B cell (primary cell): ENCODE measurements around the gene RBMX2. TPM values are rescaled to one million over a fixed set of nuclear protein-coding genes. Genes with fewer than 3 reads are reported as not detected.

Experiments
- ATAC-seq: fragments of 200-7000 bp; cut with Tn5 transposase; one replicate; pipeline ENCODE4 v1.10.0; 2021; ENCODE audit warnings: low read depth, mild to moderate bottlenecking, moderate number of reproducible peaks, moderate library complexity
- CTCF ChIA-PET: fragments of 350-600 bp; sonication (Branson Sonifier 250); formaldehyde crosslinking; loops from one replicate; lab custom pipeline; 2021; ENCODE audit warnings: antibody characterized with exemption, inconsistent platforms; lab: Charles Lee
- POLR2A ChIA-PET: fragments of 350-600 bp; sonication (Branson Sonifier 250); formaldehyde crosslinking; loops from one replicate; lab custom pipeline; 2021; ENCODE audit warnings: antibody characterized with exemption; lab: Charles Lee
- DNase-seq: peaks from one replicate; pipeline ENCODE4 v3.0.0; 2013
- H2AFZ ChIP-seq: 2 replicates; pipeline ENCODE4 v1.6.1; 2012; ENCODE audit warnings: mild to moderate bottlenecking, low read depth, low read length; ENCODE audit not compliant: insufficient read depth, poor library complexity, severe bottlenecking
- H3K27ac ChIP-seq, 2 donors: 1 replicate in 1 of 2; 2 replicates in 1 of 2; pipeline ENCODE4 v1.5.1; 2012 to 2013; ENCODE audit warnings: low read length in 2 of 2, mild to moderate bottlenecking in 2 of 2, moderate library complexity in 1 of 2
- H3K27me3 ChIP-seq, 4 experiments: fragments of 200-600 bp in 1 of 4; sonication (generic) in 1 of 4; replicated peaks in 1 of 4; 1 replicate in 2 of 4; 2 replicates in 2 of 4; pipeline versions ENCODE4 v1.6.1 to v1.7.0; 2013 to 2016; ENCODE audit warnings: low read length in 3 of 4, mild to moderate bottlenecking in 2 of 4, mixed read lengths in 1 of 4, moderate library complexity in 1 of 4; ENCODE audit not compliant: insufficient read depth in 4 of 4, control insufficient read depth in 3 of 4; ENCODE audit errors: control extremely low read depth in 1 of 4
- H3K36me3 ChIP-seq, 2 experiments: replicated peaks in 1 of 2; 1 replicate in 1 of 2; 2 replicates in 1 of 2; pipeline versions ENCODE4 v1.6.1 to v1.7.1; 2013; ENCODE audit warnings: low read length in 1 of 2; ENCODE audit not compliant: insufficient read depth in 2 of 2, control insufficient read depth in 1 of 2; ENCODE audit errors: control extremely low read depth in 1 of 2, extremely low read depth in 1 of 2
- H3K4me1 ChIP-seq, 2 donors: fragments of 200-600 bp in 1 of 2; sonication (generic) in 1 of 2; 1 replicate in 1 of 2; 2 replicates in 1 of 2; pipeline versions ENCODE4 v1.5.1 to v1.6.1; 2013 to 2017; ENCODE audit warnings: low read length in 2 of 2; ENCODE audit not compliant: control insufficient read depth in 2 of 2, insufficient read depth in 2 of 2
- H3K4me2 ChIP-seq: replicated peaks from 2 replicates; pipeline ENCODE3; 2012; ENCODE audit warnings: mild to moderate bottlenecking, low read depth, low read length; ENCODE audit not compliant: poor library complexity, severe bottlenecking
- H3K4me3 ChIP-seq, 5 experiments: fragments of 200-600 bp in 1 of 5; sonication (generic) in 1 of 5; 1 replicate in 3 of 5; 2 replicates in 2 of 5; pipeline versions ENCODE4 v1.5.1 to v1.7.0; 2011 to 2016; ENCODE audit warnings: low read length in 4 of 5, mild to moderate bottlenecking in 4 of 5, low read depth in 2 of 5, control low read depth in 1 of 5, moderate library complexity in 1 of 5; ENCODE audit not compliant: insufficient read depth in 1 of 5; ENCODE audit errors: control extremely low read depth in 1 of 5, extremely low read depth in 1 of 5
- H3K79me2 ChIP-seq: fragments of 200-600 bp; sonication (generic); one replicate; pipeline ENCODE4 v1.6.0; 2016; ENCODE audit warnings: low read length; ENCODE audit not compliant: control insufficient read depth, insufficient read depth
- H3K9ac ChIP-seq: fragments of 200-600 bp; sonication (generic); 2 replicates; pipeline ENCODE4 v1.6.1; 2017; ENCODE audit warnings: mild to moderate bottlenecking, low read length, moderate library complexity
- H3K9me3 ChIP-seq, 3 donors: one replicate each; pipeline versions ENCODE4 v1.6.1 to v1.7.1; 2013; ENCODE audit warnings: low read length in 2 of 3; ENCODE audit not compliant: control insufficient read depth in 2 of 3, insufficient read depth in 1 of 3; ENCODE audit errors: control extremely low read depth in 1 of 3
- H4K20me1 ChIP-seq: 2 replicates; pipeline ENCODE4 v1.6.0; 2012; ENCODE audit warnings: mild to moderate bottlenecking, low read length; ENCODE audit not compliant: insufficient read depth, control insufficient read depth, poor library complexity, severe bottlenecking
- H3K27ac Mint-ChIP-seq: one replicate; pipeline ENCODE4 v1.8.0; 2021; ENCODE audit warnings: mixed read lengths
- H3K27me3 Mint-ChIP-seq: one replicate; pipeline ENCODE4 v1.8.0; 2021; ENCODE audit warnings: mixed read lengths
- H3K4me1 Mint-ChIP-seq: one replicate; pipeline ENCODE4 v1.8.0; 2021; ENCODE audit warnings: mixed read lengths
- H3K4me3 Mint-ChIP-seq: one replicate; pipeline ENCODE4 v1.8.0; 2021; ENCODE audit warnings: mixed read lengths
- H3K9me3 Mint-ChIP-seq: one replicate; pipeline ENCODE4 v1.8.0; 2022; ENCODE audit warnings: mixed read lengths; ENCODE audit not compliant: insufficient read depth
- CTCF ChIP-seq: fragments of 200-600 bp; IDR thresholded peaks from one replicate; pipeline ENCODE4 v1.8.0; 2022; ENCODE audit warnings: antibody characterized with exemption, mild to moderate bottlenecking
- EZH2 ChIP-seq: IDR thresholded peaks from 2 replicates; pipeline ENCODE4 v1.6.1; 2012; ENCODE audit warnings: borderline replicate concordance, low read depth, mild to moderate bottlenecking, moderate library complexity, low read length; ENCODE audit not compliant: insufficient read depth, poor library complexity, severe bottlenecking
- WGBS: methylation state at CpG from one replicate; pipeline ENCODE4 v1.1.5; 2013; ENCODE audit warnings: missing lambda C conversion rate; ENCODE audit not compliant: insufficient coverage; 5-methylcytosine and 5-hydroxymethylcytosine counted together
- intact Hi-C: fragments of 100-400 bp; cut with micrococcal nuclease; formaldehyde crosslinking; loops from one replicate; pipeline ENCODE4 v1.10.0; 2022
- polyA plus RNA-seq: library from polyadenylated mRNA; depleted of rRNA; stranded (reverse); fragments of >200 nt; gene quantifications from 2 replicates; pipeline ENCODE4 v1.2.3, GENCODE V29; 2012
- total RNA-seq, 2 donors: library from RNA; stranded (reverse); fragments of 120-200 nt in 1 of 2; gene quantifications; 1 replicate in 1 of 2; 2 replicates in 1 of 2; pipeline versions ENCODE4 v1.2.3 to v1.2.4, GENCODE V29; 2013 to 2022

Gene RBMX2
- total and polyA plus RNA-seq, 2 donors (not counting 1 experiment from before 2014, with no cell fraction given) = 9.8 to 25.2 TPM

GRCh38 chrX:130443875-130444274 is 42.1 kb downstream of the RBMX2 start:
- Mint-ChIP-seq H3K4me1 (no peaks in the 10 kb centered on the region), H3K27ac (no peak overlapping the region), H3K9me3 (no peaks in the 10 kb centered on the region), H3K4me3 (no peak overlapping the region), H3K27me3 (no peaks in the 10 kb centered on the region)
- Histone ChIP-seq H3K27me3 (no peaks in the 10 kb centered on the region), H3K9ac (no peak overlapping the region), H4K20me1 (no peaks in the 10 kb centered on the region), H3K79me2 (no peaks in the 10 kb centered on the region), H2AFZ (no peak overlapping the region), H3K4me2 (no peak overlapping the region), H3K4me3 (no peak overlapping the region), H3K9me3 (no peaks in the 10 kb centered on the region), H3K4me1 (no peaks in the 10 kb centered on the region), H3K27ac (no peak overlapping the region), H3K36me3 (no peaks in the 10 kb centered on the region)
- intact Hi-C loops = no loop called here
- TF ChIP-seq EZH2 (no peak), CTCF (no peak)
- DNase-seq = no peak
- ChIA-PET CTCF (no interaction called here), POLR2A (no interaction called here)
- no peak for ATAC-seq

- Histone ChIP-seq H3K4me3 (no peak overlapping the region), H3K36me3 (no peaks in the 10 kb centered on the region), H3K27me3 (no peaks in the 10 kb centered on the region), H3K9ac (no peak overlapping the region), H2AFZ (no peak overlapping the region), H3K27ac (no peak overlapping the region), H3K4me1 (no peaks in the 10 kb centered on the region), H3K79me2 (no peaks in the 10 kb centered on the region), H3K9me3 (no peaks in the 10 kb centered on the region), H3K4me2 (no peak overlapping the region), H4K20me1 (no peaks in the 10 kb centered on the region)
- TF ChIP-seq CTCF (no peak), EZH2 (no peak)
- no peak for DNase-seq
- Mint-ChIP-seq H3K27ac (no peak overlapping the region), H3K4me3 (no peak overlapping the region), H3K9me3 (no peaks in the 10 kb centered on the region), H3K4me1 (no peaks in the 10 kb centered on the region), H3K27me3 (no peaks in the 10 kb centered on the region)
- ChIA-PET CTCF (no interaction called here), POLR2A (no interaction called here)
- ATAC-seq = no peak
- no CpG with 5 or more reads among the region's 1 CpG for WGBS
- intact Hi-C loops = no loop called here
Measured at GRCh38 chrX:130444641-130445336, 43.0 kb downstream of the RBMX2 start.
